Astrocyte of the cerebellum (primary cell): Measurements from ENCODE around the gene FOXD4L3.
"Not testable (repeated sequence)": the region's sequence is repeated elsewhere in the genome, so short reads cannot be mapped to it uniquely, and the experiment has no call there.

Experiments
- DNase-seq: peaks from one replicate; pipeline ENCODE4 v3.0.0-alpha.2; 2011; ENCODE audit warnings: low read depth
- H3K4me3 ChIP-seq: 2 replicates; pipeline ENCODE4 v1.5.1; 2011; ENCODE audit warnings: mild to moderate bottlenecking, low read depth, low read length, moderate library complexity
- in situ Hi-C: cut with HindIII; loops from 2 replicates; pipeline ENCODE4 v1.10.0; 2017; ENCODE audit warnings: low sequenced_read_pairs

Gene FOXD4L3

GRCh38 chr9:68338000-68338399 is 35.3 kb downstream of the FOXD4L3 start:
- H3K4me3 ChIP-seq, DNase-seq, in situ Hi-C loops: not testable (repeated sequence)

DNA sequence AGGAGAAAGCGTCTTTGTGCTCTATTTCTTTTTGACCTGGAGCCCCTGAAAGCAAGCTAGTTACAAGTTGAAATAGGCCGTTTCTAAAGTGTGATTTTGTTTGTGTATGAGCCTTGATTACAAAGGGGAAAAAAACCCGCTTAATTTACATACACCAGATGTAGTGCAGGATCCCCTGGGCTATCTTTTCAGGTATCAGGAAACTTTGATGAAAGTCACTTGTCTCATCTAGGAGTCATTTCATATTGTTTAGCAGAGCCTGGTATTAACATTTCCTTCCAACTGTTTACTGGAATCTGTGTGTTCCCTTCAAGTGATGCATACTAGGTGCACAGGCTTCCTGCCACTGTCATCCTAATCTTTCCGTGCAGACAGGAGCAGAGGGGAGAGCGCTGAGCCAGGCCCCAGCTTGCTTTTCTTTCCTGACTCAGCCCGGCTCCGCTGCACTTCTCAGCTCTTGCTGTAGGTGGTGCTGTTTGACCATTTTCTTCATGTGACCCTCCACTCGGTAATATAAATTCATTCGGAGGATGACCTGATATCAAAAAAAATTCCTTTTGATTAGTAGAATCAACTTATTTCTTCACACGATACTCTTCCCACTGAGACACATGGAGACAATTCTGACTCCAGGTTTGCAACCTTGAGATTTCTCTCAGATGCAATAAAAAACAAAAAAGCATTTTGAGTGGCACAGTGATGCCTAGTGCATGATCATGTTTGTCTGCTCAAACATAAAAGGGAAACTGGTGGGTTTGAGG is 39.8 kb downstream of the FOXD4L3 start:
- DNase-seq, H3K4me3 ChIP-seq, in situ Hi-C loops: not testable (repeated sequence)

- DNase-seq, H3K4me3 ChIP-seq, in situ Hi-C loops: not testable (repeated sequence)
Observed at GRCh38 chr9:68343242-68343641, 40.6 kb downstream of the FOXD4L3 start.

- in situ Hi-C loops, DNase-seq, H3K4me3 ChIP-seq: not testable (repeated sequence)
Observed at GRCh38 chr9:68343992-68344391, 41.3 kb downstream of the FOXD4L3 start.

DNA sequence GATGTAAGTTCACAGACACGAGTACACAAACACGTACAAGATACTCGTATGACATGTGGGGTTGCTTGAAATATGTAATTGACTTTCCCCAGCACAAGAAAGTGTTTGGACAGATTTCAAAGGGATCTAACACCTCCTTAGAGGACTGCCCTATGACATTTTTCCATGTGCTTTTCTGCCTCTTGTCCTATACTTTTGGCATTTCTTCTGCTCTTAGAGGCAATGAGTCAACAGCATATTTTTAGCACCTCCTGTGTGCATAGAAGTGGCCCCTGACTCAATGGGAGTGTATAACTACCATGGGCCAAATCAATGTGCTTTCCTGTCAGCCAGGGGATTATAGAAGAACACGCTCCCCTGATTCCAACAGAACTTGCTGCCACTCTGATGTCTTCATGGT is 49.0 kb downstream of the FOXD4L3 start:
- DNase-seq, in situ Hi-C loops, H3K4me3 ChIP-seq: not testable (repeated sequence)
